ENCODE measurements around the gene POU6F2. TPM values are rescaled to one million over a fixed set of nuclear protein-coding genes. Genes with fewer than 3 reads are reported as not detected.
"Not testable (repeated sequence)": the region's sequence is repeated elsewhere in the genome, so short reads cannot be mapped to it uniquely, and the experiment has no call there.

Gene POU6F2
- total RNA-seq, 1 experiment from 2014 or later = 2.9 TPM

DNA sequence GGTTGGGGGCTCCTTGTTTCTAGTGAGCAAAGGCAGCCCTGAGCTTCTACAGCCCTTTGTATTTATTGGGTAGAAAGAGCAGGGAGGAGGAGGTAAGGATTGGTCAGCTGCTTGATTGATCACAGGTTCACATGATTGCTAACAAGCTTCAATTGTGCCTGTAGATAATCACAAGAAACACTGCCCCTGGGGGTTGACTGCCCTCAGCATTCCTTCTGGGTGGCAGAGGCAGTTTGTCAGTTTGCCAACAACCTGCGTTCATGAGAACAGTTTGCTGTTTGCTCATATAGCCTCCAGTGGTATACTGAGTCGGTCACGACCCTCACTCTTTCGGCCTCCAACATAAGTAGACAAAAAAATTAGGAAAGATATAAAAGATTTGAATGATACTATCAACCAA, 30.2 kb upstream of the POU6F2 start:
- CTCF ChIA-PET; H3K4me1 Mint-ChIP-seq; H3K36me3 Mint-ChIP-seq; ATAC-seq; H3K4me3 Mint-ChIP-seq; DNase-seq (ENCODE audit: low spot score); H3K27me3 Mint-ChIP-seq (ENCODE audit: low read depth); POLR2A ChIA-PET; H3K9me3 Mint-ChIP-seq; H3K27ac Mint-ChIP-seq: not testable (repeated sequence)

DNA sequence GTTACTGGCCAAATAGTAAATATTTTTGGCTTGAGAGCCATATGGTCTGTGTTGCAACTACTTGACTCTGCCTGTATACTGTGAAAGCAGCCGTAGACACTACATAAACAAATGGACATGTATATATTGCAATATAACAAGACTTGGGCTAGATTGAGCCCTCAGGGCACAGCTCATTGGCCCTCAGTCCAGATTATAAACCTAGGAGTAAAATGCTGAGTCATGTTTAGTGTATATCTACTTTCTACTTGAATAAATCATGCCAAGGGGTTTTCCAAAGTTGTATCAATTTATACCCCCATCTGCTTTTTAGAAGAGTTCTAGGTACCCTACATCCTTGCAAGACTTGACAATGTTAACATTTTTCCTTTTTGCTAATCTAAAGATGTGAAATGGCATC, 27.4 kb upstream of the POU6F2 start:
- ATAC-seq (no peak), DNase-seq (ENCODE audit: low spot score) (no peak)
- ChIA-PET POLR2A (no interaction called here), CTCF (no interaction called here)
- Mint-ChIP-seq H3K4me1 (peaks cover 6% of the 10 kb centered on the region), H3K9me3 (no peaks in the 10 kb centered on the region), H3K27ac (no peak overlapping the region), H3K4me3 (no peak overlapping the region), H3K27me3 (ENCODE audit: low read depth) (no peaks in the 10 kb centered on the region), H3K36me3 (no peaks in the 10 kb centered on the region)
- TF ChIP-seq JUN (CRISPR knock-in tag; IDR thresholded peaks at IDR 0.05) (no peak), FOXK1 (CRISPR knock-in tag; IDR thresholded peaks at IDR 0.05) (no peak), NR1H2 (CRISPR knock-in tag; IDR thresholded peaks at IDR 0.05) (no peak), TEAD4 (CRISPR knock-in tag; IDR thresholded peaks at IDR 0.05) (no peak), NFE2L1 (CRISPR knock-in tag; IDR thresholded peaks at IDR 0.05) (no peak), ZBTB21 (CRISPR knock-in tag; IDR thresholded peaks at IDR 0.05; ENCODE audit: borderline replicate concordance) (no peak), STAT6 (CRISPR knock-in tag; conservative IDR thresholded peaks at IDR 0.05; ENCODE audit: low read depth) (no peak), CTCF (IDR thresholded peaks at IDR 0.05) (no peak), NR2C2 (CRISPR knock-in tag; IDR thresholded peaks at IDR 0.05) (no peak), CBFB (CRISPR knock-in tag; IDR thresholded peaks at IDR 0.05; ENCODE audit: low read depth) (no peak), ZNF263 (CRISPR knock-in tag; IDR thresholded peaks at IDR 0.05; ENCODE audit: low read depth) (no peak), HMGXB4 (CRISPR knock-in tag; IDR thresholded peaks at IDR 0.05) (no peak), SOX15 (CRISPR knock-in tag; IDR thresholded peaks at IDR 0.05) (no peak), CREB1 (CRISPR knock-in tag; IDR thresholded peaks at IDR 0.05) (no peak)
- TF ChIP-seq, protein P1, sequence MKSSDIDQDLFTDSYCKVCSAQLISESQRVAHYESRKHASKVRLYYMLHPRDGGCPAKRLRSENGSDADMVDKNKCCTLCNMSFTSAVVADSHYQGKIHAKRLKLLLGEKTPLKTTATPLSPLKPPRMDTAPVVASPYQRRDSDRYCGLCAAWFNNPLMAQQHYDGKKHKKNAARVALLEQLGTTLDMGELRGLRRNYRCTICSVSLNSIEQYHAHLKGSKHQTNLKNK (CRISPR knock-in tag; IDR thresholded peaks at IDR 0.05) = no peak
- TF ChIP-seq, protein P2, sequence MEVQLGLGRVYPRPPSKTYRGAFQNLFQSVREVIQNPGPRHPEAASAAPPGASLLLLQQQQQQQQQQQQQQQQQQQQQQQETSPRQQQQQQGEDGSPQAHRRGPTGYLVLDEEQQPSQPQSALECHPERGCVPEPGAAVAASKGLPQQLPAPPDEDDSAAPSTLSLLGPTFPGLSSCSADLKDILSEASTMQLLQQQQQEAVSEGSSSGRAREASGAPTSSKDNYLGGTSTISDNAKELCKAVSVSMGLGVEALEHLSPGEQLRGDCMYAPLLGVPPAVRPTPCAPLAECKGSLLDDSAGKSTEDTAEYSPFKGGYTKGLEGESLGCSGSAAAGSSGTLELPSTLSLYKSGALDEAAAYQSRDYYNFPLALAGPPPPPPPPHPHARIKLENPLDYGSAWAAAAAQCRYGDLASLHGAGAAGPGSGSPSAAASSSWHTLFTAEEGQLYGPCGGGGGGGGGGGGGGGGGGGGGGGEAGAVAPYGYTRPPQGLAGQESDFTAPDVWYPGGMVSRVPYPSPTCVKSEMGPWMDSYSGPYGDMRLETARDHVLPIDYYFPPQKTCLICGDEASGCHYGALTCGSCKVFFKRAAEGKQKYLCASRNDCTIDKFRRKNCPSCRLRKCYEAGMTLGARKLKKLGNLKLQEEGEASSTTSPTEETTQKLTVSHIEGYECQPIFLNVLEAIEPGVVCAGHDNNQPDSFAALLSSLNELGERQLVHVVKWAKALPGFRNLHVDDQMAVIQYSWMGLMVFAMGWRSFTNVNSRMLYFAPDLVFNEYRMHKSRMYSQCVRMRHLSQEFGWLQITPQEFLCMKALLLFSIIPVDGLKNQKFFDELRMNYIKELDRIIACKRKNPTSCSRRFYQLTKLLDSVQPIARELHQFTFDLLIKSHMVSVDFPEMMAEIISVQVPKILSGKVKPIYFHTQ (CRISPR knock-in tag; IDR thresholded peaks at IDR 0.05) = no peak
- TF ChIP-seq, protein P3, sequence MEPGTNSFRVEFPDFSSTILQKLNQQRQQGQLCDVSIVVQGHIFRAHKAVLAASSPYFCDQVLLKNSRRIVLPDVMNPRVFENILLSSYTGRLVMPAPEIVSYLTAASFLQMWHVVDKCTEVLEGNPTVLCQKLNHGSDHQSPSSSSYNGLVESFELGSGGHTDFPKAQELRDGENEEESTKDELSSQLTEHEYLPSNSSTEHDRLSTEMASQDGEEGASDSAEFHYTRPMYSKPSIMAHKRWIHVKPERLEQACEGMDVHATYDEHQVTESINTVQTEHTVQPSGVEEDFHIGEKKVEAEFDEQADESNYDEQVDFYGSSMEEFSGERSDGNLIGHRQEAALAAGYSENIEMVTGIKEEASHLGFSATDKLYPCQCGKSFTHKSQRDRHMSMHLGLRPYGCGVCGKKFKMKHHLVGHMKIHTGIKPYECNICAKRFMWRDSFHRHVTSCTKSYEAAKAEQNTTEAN (CRISPR knock-in tag; IDR thresholded peaks at IDR 0.05) = no peak
- TF ChIP-seq, protein P4, sequence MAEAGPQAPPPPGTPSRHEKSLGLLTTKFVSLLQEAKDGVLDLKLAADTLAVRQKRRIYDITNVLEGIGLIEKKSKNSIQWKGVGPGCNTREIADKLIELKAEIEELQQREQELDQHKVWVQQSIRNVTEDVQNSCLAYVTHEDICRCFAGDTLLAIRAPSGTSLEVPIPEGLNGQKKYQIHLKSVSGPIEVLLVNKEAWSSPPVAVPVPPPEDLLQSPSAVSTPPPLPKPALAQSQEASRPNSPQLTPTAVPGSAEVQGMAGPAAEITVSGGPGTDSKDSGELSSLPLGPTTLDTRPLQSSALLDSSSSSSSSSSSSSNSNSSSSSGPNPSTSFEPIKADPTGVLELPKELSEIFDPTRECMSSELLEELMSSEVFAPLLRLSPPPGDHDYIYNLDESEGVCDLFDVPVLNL (CRISPR knock-in tag; IDR thresholded peaks at IDR 0.05; ENCODE audit: borderline replicate concordance, low read depth) = no peak
- TF ChIP-seq, protein P5, sequence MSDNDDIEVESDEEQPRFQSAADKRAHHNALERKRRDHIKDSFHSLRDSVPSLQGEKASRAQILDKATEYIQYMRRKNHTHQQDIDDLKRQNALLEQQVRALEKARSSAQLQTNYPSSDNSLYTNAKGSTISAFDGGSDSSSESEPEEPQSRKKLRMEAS (CRISPR knock-in tag; IDR thresholded peaks at IDR 0.05) = no peak
